Fibroblast of lung (primary cell): Measurements from ENCODE around the gene SUPT4H1.

Source experiments
- EZH2 ChIP-seq: IDR thresholded peaks from 2 replicates; pipeline ENCODE4 v1.5.1; 2012; ENCODE audit warnings: low read length, control low read depth, mild to moderate bottlenecking; ENCODE audit errors: missing control alignments
- TF ChIP-seq, protein P1 (sequence below), 2 donors: IDR thresholded peaks in 1 of 2; conservative IDR thresholded peaks in 1 of 2; 1 replicate in 1 of 2; 2 replicates in 1 of 2; pipeline ENCODE4 v1.5.1; 2011 to 2012; ENCODE audit warnings: low read length in 2 of 2, control low read depth in 1 of 2, inconsistent platforms in 1 of 2, low read depth in 1 of 2, mild to moderate bottlenecking in 1 of 2

DNA sequence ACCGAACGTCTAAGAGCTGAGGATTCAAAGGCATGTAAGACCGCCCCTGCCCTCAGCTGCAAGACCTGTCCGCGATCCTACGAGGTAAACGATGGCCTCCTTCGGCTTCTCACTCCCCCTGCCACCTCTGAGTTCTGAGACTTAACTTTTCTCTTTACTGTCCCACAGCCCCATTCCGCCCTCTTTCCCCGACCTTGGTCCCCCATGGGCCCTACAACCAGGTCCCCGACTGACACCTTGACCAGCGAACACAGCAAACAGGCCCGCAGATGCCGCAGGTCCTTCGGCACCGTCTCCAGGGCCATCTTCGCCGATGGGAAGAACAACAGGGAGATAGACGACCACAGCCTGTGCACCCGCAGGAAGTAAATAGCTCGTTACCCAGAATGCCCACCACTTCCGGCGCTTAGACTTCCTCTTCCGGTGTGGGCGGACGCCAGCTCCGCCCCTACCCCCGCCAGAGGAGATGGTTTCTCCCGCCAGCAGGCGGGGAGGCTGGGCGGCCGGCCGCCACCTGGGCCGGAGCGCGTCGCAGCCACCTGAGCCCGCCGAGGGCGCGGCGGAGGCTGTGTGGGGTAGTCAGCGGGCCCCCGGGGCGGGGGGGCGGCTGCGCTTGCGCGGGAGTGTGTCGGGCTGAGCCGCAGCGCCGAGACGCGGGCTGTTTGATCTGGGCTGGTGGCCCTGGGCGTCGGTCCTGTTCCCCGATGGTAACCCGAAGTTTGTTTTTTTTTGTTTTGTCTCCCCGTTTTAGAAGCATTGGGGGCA, at the start of gene SUPT4H1:
- TF ChIP-seq, protein P1, sequence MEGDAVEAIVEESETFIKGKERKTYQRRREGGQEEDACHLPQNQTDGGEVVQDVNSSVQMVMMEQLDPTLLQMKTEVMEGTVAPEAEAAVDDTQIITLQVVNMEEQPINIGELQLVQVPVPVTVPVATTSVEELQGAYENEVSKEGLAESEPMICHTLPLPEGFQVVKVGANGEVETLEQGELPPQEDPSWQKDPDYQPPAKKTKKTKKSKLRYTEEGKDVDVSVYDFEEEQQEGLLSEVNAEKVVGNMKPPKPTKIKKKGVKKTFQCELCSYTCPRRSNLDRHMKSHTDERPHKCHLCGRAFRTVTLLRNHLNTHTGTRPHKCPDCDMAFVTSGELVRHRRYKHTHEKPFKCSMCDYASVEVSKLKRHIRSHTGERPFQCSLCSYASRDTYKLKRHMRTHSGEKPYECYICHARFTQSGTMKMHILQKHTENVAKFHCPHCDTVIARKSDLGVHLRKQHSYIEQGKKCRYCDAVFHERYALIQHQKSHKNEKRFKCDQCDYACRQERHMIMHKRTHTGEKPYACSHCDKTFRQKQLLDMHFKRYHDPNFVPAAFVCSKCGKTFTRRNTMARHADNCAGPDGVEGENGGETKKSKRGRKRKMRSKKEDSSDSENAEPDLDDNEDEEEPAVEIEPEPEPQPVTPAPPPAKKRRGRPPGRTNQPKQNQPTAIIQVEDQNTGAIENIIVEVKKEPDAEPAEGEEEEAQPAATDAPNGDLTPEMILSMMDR (conservative IDR thresholded peaks at IDR 0.05 in 1 of 2, IDR thresholded peaks at IDR 0.05 in 1 of 2; ENCODE audit: low read depth in 1 of 2, low read length in 2 of 2) = no peak
- TF ChIP-seq EZH2 = no peak
